ENCODE data around the gene LY6G5C. TPM values are rescaled to one million over a fixed set of nuclear protein-coding genes. Genes with fewer than 3 reads are reported as not detected.

Gene LY6G5C
- total RNA-seq, 1 experiment from 2014 or later, result 1.7 TPM

DNA sequence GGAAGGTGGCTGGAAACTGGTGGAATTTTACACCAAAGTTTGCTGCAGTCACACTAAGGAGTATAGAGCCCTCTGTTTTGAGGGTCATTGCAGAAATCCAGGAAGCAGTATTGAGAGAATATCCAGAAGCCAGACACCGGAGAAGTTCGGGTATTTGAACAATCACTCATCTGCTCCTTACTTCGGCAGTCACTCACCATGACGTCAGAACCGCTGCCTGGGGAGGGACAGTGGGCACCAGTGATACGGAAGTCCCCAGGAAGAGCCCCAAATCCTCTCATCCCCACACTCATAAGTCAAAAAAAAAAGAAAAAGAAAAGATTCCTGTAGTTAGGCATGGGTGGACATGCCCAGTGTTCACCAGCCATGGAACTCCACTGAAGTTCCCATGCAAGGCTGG is 4.0 kb downstream of the LY6G5C start:
- no peak for TF ChIP-seq JUND (IDR thresholded peaks at IDR 0.05)
- no peak for TF ChIP-seq EGR1 (IDR thresholded peaks at IDR 0.05; ENCODE audit: low read depth)
- TF ChIP-seq SIN3A (IDR thresholded peaks at IDR 0.05; ENCODE audit: low read depth), result no peak
- TF ChIP-seq EZH2 (IDR thresholded peaks at IDR 0.05), result no peak
- no peak for TF ChIP-seq MAX (IDR thresholded peaks at IDR 0.05)
- TF ChIP-seq SRF (IDR thresholded peaks at IDR 0.05; ENCODE audit: low read depth), result no peak
- no peak overlapping the region for H3K27ac ChIP-seq (ENCODE audit: low read depth, low read length)
- no peak overlapping the region for H3K4me3 ChIP-seq (replicated peaks in 1 of 2; ENCODE audit: low read depth in 1 of 2, low read length in 2 of 2)
- no peak overlapping the region for H3K4me2 ChIP-seq (ENCODE audit: low read length)
- ChIA-PET CTCF (no interaction called here), RAD21 (ENCODE audit: low non-redundant PET in 1 of 2, low total read pairs in 2 of 2, uncharacterized antibody in 2 of 2, unreplicated experiment in 2 of 2) (no interaction called here), POLR2A (interaction anchor here (0.6 kb wide), 1 partner anchor 148 kb away, joined by 3 read pairs; no protein-coding TSS in a partner anchor)
- no peak overlapping the region for H3K9ac ChIP-seq (ENCODE audit: low read length)
- no TSS peak for BruUV-seq (replicated peaks)
- no peaks in the 10 kb centered on the region for H4K20me1 ChIP-seq (ENCODE audit: insufficient read depth)
- H3K9me3 ChIP-seq (ENCODE audit: control insufficient read depth in 1 of 2, insufficient read depth in 1 of 2, low read depth in 1 of 2, low read length in 2 of 2), result no peaks in the 10 kb centered on the region
- intact Hi-C loops (cut with micrococcal nuclease), result no loop called here
- no peak overlapping the region for H2AFZ ChIP-seq (ENCODE audit: low read depth, low read length, poor library complexity, severe bottlenecking)
- DNase-seq (ENCODE audit: low read depth, low spot score) (no peak), ATAC-seq (no peak)
- no peaks in the 10 kb centered on the region for H3K79me2 ChIP-seq (ENCODE audit: insufficient read depth, low read length)
- H3K4me1 ChIP-seq (ENCODE audit: control insufficient read depth in 1 of 2, insufficient read depth in 2 of 2, low read length in 2 of 2), result peaks cover 4 to 19% of the 10 kb centered on the region in 2 experiments; a peak in 3 of 4 replicates
- peaks cover 3% of the 10 kb centered on the region in 2 experiments; a peak in 2 of 4 replicates for H3K36me3 ChIP-seq (ENCODE audit: control insufficient read depth in 1 of 2, insufficient read depth in 2 of 2, low read length in 2 of 2)
- H3K27me3 ChIP-seq (ENCODE audit: insufficient read depth, low read length), result no peaks in the 10 kb centered on the region
- H3K9me2 ChIP-seq (ENCODE audit: insufficient read depth), result no peaks in the 10 kb centered on the region

GRCh38 chr6:31676322-31676903 is 4.5 kb downstream of the LY6G5C start:
- CTCF ChIA-PET, result no interaction called here
- Histone ChIP-seq H3K4me1 (ENCODE audit: control insufficient read depth in 1 of 2, insufficient read depth in 2 of 2, low read length in 2 of 2) (peaks cover under 1 to 14% of the 10 kb centered on the region in 2 experiments; a peak in 3 of 4 replicates), H4K20me1 (ENCODE audit: insufficient read depth) (no peaks in the 10 kb centered on the region), H3K4me3 (replicated peaks in 1 of 2; ENCODE audit: low read depth in 1 of 2, low read length in 2 of 2) (no peak overlapping the region), H3K27me3 (ENCODE audit: insufficient read depth, low read length) (no peaks in the 10 kb centered on the region), H3K36me3 (ENCODE audit: control insufficient read depth in 1 of 2, insufficient read depth in 2 of 2, low read length in 2 of 2) (peaks cover 8% of the 10 kb centered on the region in 2 experiments; a peak in 3 of 4 replicates), H2AFZ (ENCODE audit: low read depth, low read length, poor library complexity, severe bottlenecking) (no peak overlapping the region), H3K79me2 (ENCODE audit: insufficient read depth, low read length) (no peaks in the 10 kb centered on the region), H3K9ac (ENCODE audit: low read length) (no peak overlapping the region), H3K27ac (ENCODE audit: low read depth, low read length) (no peak overlapping the region), H3K4me2 (ENCODE audit: low read length) (no peak overlapping the region), H3K9me3 (ENCODE audit: control insufficient read depth in 1 of 2, insufficient read depth in 1 of 2, low read depth in 1 of 2, low read length in 2 of 2) (no peaks in the 10 kb centered on the region), H3K9me2 (ENCODE audit: insufficient read depth) (no peaks in the 10 kb centered on the region)
- TF ChIP-seq YY1 (IDR thresholded peaks at IDR 0.05; ENCODE audit: extremely low read depth, insufficient replicate concordance, low read depth, low read length), result no peak
- no peak for TF ChIP-seq SIN3A (IDR thresholded peaks at IDR 0.05; ENCODE audit: low read depth)
- TF ChIP-seq SRF (IDR thresholded peaks at IDR 0.05; ENCODE audit: low read depth), result no peak
- TF ChIP-seq ZNF274 (IDR thresholded peaks at IDR 0.05; ENCODE audit: low read depth, low read length), result no peak
- TF ChIP-seq REST (IDR thresholded peaks at IDR 0.05; ENCODE audit: low read depth), result no peak
- intact Hi-C loops (cut with micrococcal nuclease), result no loop called here
- DNase-seq (ENCODE audit: low read depth, low spot score) (no peak), ATAC-seq (no peak)
- no TSS peak for BruUV-seq (replicated peaks)
- RAD21 ChIA-PET (ENCODE audit: low non-redundant PET in 1 of 2, low total read pairs in 2 of 2, uncharacterized antibody in 2 of 2, unreplicated experiment in 2 of 2), result no interaction called here
- POLR2A ChIA-PET, result no interaction called here
